Upper lobe of left lung (tissue), 6 donors: Measurements from ENCODE around the gene CATSPERD. TPM values are rescaled to one million over a fixed set of nuclear protein-coding genes. Genes with fewer than 3 reads are reported as not detected.
"Not testable (repeated sequence)": the region's sequence is repeated elsewhere in the genome, so short reads cannot be mapped to it uniquely, and the experiment has no call there.

ENCODE experiments used
- ATAC-seq, 2 donors: fragments of 200-7000 bp; cut with Tn5 transposase; one replicate each; pipeline ENCODE4 v1.9.1; 2022; ENCODE audit warnings: mild to moderate bottlenecking in 2 of 2, moderate library complexity in 2 of 2; ENCODE audit not compliant: low FRiP score in 2 of 2
- DNase-seq, 2 donors: peaks; one replicate each; pipeline ENCODE4 v3.0.0-alpha.2; 2019 to 2020
- H3K27ac ChIP-seq, 4 donors: fragments of 200-600 bp; sonication (generic); one replicate each; pipeline ENCODE4 v1.5.1; 2016 to 2019
- H3K27me3 ChIP-seq, 4 donors: fragments of 200-600 bp; sonication (generic); one replicate each; pipeline ENCODE4 v1.5.1; 2017 to 2019
- H3K36me3 ChIP-seq, 4 donors: fragments of 200-600 bp; sonication (generic); one replicate each; pipeline ENCODE4 v1.5.1; 2016 to 2019
- H3K4me1 ChIP-seq, 4 donors: fragments of 200-600 bp; sonication (generic); one replicate each; pipeline ENCODE4 v1.5.1; 2018 to 2019
- H3K4me3 ChIP-seq, 4 donors: fragments of 200-600 bp; sonication (generic); one replicate each; pipeline ENCODE4 v1.5.1; 2017 to 2019; ENCODE audit warnings: mild to moderate bottlenecking in 2 of 4, moderate library complexity in 1 of 4
- H3K9me3 ChIP-seq, 4 donors: fragments of 200-600 bp; sonication (generic); one replicate each; pipeline ENCODE4 v1.5.1; 2018 to 2019
- CTCF ChIP-seq, 6 experiments: fragments of 450-650 bp in 4 of 6; fragments of 200-600 bp in 2 of 6; sonication (generic) in 2 of 6; IDR thresholded peaks; one replicate each; pipeline ENCODE4 v1.5.1; 2016 to 2019; ENCODE audit warnings: antibody characterized with exemption in 6 of 6
- EP300 ChIP-seq, 4 donors: sonication (generic); formaldehyde crosslinking; IDR thresholded peaks; one replicate each; pipeline ENCODE4 v1.5.1; 2017; ENCODE audit warnings: antibody characterized with exemption in 4 of 4, control low read depth in 2 of 4
- POLR2A ChIP-seq, 4 donors: fragments of 450-650 bp; IDR thresholded peaks; one replicate each; pipeline ENCODE4 v1.5.1; 2016 to 2017; ENCODE audit warnings: antibody characterized with exemption in 4 of 4, mild to moderate bottlenecking in 2 of 4
- POLR2AphosphoS5 ChIP-seq, 2 donors: sonication (generic); formaldehyde crosslinking; IDR thresholded peaks; one replicate each; pipeline ENCODE4 v1.5.1; 2017; ENCODE audit warnings: antibody characterized with exemption in 2 of 2
- WGBS, 2 donors: methylation state at CpG; one replicate each; pipeline ENCODE4 v1.1.5; 2017 to 2018; 5-methylcytosine and 5-hydroxymethylcytosine counted together
- total RNA-seq, 6 donors: library from RNA; depleted of rRNA in 4 of 6; stranded (reverse); fragments of >200 nt in 4 of 6; gene quantifications; one replicate each; pipeline versions ENCODE4 v1.1.0 to v1.2.1, GENCODE V29; 2016 to 2021
- donor health status: DM: no; HTN: no; CAD: no; lungs with moderate emphysema.
- donor health status: DM: no; HTN: yes; CAD: no; lungs with severe emphysema.

The CATSPERD gene
- total RNA-seq, 6 donors from 2014 or later = 1.1 to 5.9 (median 1.7) TPM; not detected in 3

GRCh38 chr19:5700455-5701092, 19.9 kb upstream of the CATSPERD start:
- Histone ChIP-seq H3K27me3 (no peaks in the 10 kb centered on the region), H3K36me3 (peaks cover 25 to 89% (median 71%) of the 10 kb centered on the region in 4 donors), H3K9me3 (no peaks in the 10 kb centered on the region), H3K4me1 (no peaks in the 10 kb centered on the region), H3K27ac (no peak overlapping the region), H3K4me3 (no peak overlapping the region)
- 95 to 99% methylated on average over 14 to 22 of the region's 22 CpGs for WGBS, 2 donors
- ATAC-seq = no peak
- DNase-seq = peak in 1 of 2 donors; percentile 51
- TF ChIP-seq CTCF (IDR thresholded peaks at IDR 0.05) (no peak), POLR2A (IDR thresholded peaks at IDR 0.05) (no peak), EP300 (IDR thresholded peaks at IDR 0.05) (no peak), POLR2AphosphoS5 (IDR thresholded peaks at IDR 0.05) (no peak)

GRCh38 chr19:5702053-5702410, 18.4 kb upstream of the CATSPERD start:
- ATAC-seq, H3K4me1 ChIP-seq, H3K9me3 ChIP-seq, H3K27ac ChIP-seq, H3K27me3 ChIP-seq, H3K4me3 ChIP-seq: not testable (repeated sequence)
- whole genome bisulfite sequencing, 2 donors = 100% methylated on average over 5 of the region's 28 CpGs; no CpG with 5 or more reads in 1 of the 2 donors
- DNase-seq = peak in 1 of 2 donors; percentile 63
- peaks cover 26 to 89% (median 72%) of the 10 kb centered on the region in 4 donors for H3K36me3 ChIP-seq

- no peaks in the 10 kb centered on the region for H3K9me3 ChIP-seq
- no peaks in the 10 kb centered on the region for H3K4me1 ChIP-seq
- no peaks in the 10 kb centered on the region for H3K27me3 ChIP-seq
- peaks cover 23 to 88% (median 72%) of the 10 kb centered on the region in 4 donors for H3K36me3 ChIP-seq
- no peak overlapping the region for H3K4me3 ChIP-seq
- H3K27ac ChIP-seq = no peak overlapping the region
- DNase-seq = peak in 1 of 2 donors; percentile 66
- TF ChIP-seq CTCF (IDR thresholded peaks at IDR 0.05) (no peak), POLR2AphosphoS5 (IDR thresholded peaks at IDR 0.05) (no peak), EP300 (IDR thresholded peaks at IDR 0.05) (no peak), POLR2A (IDR thresholded peaks at IDR 0.05) (no peak)
- 95 to 97% methylated on average over 22 to 35 of the region's 40 CpGs for WGBS, 2 donors
- no peak for ATAC-seq
Observed at GRCh38 chr19:5703819-5704818, 16.3 kb upstream of the CATSPERD start.

GRCh38 chr19:5705552-5705951, 14.9 kb upstream of the CATSPERD start:
- peak in 1 of 2 donors; percentile 75 for DNase-seq

More at GRCh38 chr19:5705552-5705951, 14.9 kb upstream of the CATSPERD start:
- peaks cover 26 to 88% (median 71%) of the 10 kb centered on the region in 4 donors for H3K36me3 ChIP-seq
- H3K27ac ChIP-seq = no peak overlapping the region
- no peak for TF ChIP-seq POLR2AphosphoS5 (IDR thresholded peaks at IDR 0.05)
- no peak for TF ChIP-seq CTCF (IDR thresholded peaks at IDR 0.05)
- TF ChIP-seq EP300 (IDR thresholded peaks at IDR 0.05) = no peak
- TF ChIP-seq POLR2A (IDR thresholded peaks at IDR 0.05) = no peak
- no peak for ATAC-seq
- no peaks in the 10 kb centered on the region for H3K27me3 ChIP-seq
- H3K9me3 ChIP-seq = no peaks in the 10 kb centered on the region
- H3K4me1 ChIP-seq = no peaks in the 10 kb centered on the region
- no peak overlapping the region for H3K4me3 ChIP-seq
- WGBS, 2 donors = 92 to 93% methylated on average over 16 of the region's 16 CpGs
